GM12864 (cell line): ENCODE measurements around the gene OSBPL5.

Experiments used
- DNase-seq: peaks from one replicate; pipeline ENCODE4 v3.0.0-alpha.2; 2011; ENCODE audit warnings: low read depth
- H3K4me3 ChIP-seq: 2 replicates; pipeline ENCODE4 v1.5.1; 2011; ENCODE audit warnings: mild to moderate bottlenecking, low read depth, low read length, control low read depth
- TF ChIP-seq, protein P1 (sequence below): IDR thresholded peaks from 2 replicates; pipeline ENCODE4 v1.5.1; 2011; ENCODE audit warnings: low read depth, mild to moderate bottlenecking, moderate library complexity, low read length, control low read depth, inconsistent platforms; ENCODE audit errors: missing control alignments

Gene OSBPL5

DNA sequence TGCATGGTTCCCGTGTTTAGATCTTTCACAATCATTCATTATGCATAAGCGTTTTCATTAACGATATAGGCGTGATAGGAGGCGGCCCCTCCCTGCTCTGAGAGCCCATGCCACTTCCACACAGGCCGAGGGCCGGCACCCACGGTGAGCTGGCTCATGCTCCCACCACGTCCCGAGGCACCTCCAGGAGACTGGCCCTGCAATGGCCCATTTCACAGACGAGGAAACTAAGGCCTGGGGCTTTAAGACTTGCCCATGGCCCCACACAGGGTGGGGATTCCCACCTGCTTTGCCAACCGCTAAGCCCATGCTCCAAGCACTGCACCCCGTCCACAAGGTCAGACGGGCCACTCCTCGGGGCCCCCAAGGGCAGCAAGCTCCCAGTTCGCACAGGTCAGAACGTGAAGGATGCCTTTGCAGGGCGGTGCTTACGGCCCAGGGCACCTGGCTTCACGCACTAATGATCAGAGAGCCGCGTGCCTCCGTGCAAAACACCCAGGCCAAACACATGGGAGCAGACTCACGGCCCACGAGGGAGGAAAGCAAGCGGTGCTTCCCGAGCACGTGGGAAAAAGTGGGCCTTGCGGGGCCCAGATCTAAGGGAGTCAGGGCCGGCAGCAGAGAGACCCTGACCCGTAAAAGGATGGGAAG is 8.3 kb downstream of the OSBPL5 start:
- H3K4me3 ChIP-seq: no peak overlapping the region
- TF ChIP-seq, protein P1, sequence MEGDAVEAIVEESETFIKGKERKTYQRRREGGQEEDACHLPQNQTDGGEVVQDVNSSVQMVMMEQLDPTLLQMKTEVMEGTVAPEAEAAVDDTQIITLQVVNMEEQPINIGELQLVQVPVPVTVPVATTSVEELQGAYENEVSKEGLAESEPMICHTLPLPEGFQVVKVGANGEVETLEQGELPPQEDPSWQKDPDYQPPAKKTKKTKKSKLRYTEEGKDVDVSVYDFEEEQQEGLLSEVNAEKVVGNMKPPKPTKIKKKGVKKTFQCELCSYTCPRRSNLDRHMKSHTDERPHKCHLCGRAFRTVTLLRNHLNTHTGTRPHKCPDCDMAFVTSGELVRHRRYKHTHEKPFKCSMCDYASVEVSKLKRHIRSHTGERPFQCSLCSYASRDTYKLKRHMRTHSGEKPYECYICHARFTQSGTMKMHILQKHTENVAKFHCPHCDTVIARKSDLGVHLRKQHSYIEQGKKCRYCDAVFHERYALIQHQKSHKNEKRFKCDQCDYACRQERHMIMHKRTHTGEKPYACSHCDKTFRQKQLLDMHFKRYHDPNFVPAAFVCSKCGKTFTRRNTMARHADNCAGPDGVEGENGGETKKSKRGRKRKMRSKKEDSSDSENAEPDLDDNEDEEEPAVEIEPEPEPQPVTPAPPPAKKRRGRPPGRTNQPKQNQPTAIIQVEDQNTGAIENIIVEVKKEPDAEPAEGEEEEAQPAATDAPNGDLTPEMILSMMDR: no peak
- DNase-seq: no peak

DNA sequence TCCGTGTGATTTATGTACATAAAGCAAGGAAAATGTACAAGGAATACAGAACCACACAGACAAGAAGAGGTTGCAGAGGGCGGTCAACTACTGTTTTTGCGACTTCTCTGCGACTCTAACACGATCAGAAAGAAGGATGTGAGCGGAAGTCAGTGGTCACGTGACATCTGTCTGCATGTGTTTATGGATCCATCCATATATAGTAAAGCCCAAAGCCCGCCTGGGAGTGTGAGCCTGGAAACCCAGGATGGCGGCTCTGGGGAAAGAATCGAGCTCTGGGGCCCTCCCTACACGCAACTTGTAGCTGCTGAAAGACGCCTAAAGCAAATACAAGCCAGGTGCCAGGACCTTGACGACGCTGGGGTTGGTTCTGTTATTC is 8.8 kb downstream of the OSBPL5 start:
- no peak for DNase-seq
- TF ChIP-seq, protein P1: no peak
- no peak overlapping the region for H3K4me3 ChIP-seq

DNA sequence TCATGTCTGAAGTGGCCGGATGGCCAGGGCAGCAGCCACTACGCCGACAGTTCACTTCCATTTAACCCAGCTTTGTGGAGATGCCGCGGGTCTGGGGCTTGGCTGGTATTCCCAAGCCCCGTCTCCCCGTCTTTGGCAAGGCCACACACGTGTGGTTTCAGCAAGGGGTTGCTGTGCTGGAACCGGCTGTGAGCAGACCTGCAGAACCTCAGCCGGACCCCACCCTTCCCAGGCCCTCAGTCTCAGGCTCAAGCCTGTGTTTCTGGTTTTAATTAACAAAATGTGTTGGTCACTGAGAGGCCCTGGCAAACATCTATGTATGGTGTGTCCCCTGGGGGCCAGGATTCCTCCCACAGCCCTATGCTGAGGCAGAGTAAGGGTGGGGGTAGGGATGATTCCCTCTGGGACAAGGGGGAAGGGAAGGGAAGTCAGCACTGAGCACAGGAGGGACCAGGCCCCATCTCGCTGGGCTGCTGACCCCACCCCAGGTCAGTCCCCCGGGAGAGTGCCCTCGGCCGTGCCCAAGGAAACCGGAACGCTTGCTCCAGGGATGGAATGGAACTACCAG is 9.3 kb downstream of the OSBPL5 start:
- no peak for DNase-seq
- TF ChIP-seq, protein P1: no peak
- H3K4me3 ChIP-seq: no peak overlapping the region

DNA sequence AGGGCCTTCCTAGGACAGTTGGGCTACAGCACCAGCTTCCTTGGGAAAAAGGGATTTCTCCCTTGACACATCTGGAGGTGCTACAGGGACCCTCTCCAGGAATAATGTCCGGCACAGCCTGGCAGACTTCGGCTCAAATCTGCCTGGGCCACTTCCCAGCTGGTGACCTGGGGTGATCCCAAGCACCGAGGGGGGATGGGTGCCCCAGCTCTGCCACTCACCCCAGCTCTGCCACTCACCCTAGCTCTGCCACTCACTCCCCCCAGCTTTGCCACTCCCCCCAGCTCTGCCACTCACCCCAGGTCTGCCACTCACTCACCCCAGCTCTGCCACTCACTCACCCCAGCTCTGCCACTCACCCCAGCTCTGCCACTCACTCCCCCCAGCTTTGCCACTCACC is 9.9 kb downstream of the OSBPL5 start:
- no peak overlapping the region for H3K4me3 ChIP-seq
- TF ChIP-seq, protein P1: no peak
- no peak for DNase-seq

DNA sequence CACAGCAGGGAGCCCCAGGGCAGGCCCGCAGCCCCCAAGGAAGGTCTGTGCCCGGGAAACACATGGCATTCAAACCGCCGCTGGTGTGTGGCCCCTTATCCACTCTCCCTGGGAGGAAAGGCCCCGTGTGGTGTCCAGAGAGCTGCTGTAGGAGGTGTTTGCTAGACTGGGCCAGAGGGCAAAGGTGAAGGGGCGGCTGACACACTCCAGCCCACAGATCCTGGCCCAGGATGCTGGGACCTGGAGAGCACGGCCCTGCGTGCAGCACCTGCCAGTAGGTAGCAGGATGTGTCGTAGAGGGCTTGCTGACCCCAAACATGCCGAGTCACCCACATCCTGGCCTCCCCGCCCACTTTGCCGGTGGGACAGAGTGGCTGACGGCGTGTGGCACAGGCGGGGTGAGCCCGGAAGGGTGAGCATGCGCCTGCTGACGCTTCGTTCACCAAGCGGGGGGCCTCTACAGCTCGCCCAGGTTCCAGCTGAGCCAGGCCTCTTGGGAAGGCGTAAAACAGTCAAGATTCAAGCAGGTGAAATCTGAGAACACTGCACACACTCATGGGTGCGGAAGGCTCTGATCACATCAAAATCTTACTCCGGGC is 11.0 kb downstream of the OSBPL5 start:
- no peak overlapping the region for H3K4me3 ChIP-seq
- TF ChIP-seq, protein P1: no peak
- no peak for DNase-seq

DNA sequence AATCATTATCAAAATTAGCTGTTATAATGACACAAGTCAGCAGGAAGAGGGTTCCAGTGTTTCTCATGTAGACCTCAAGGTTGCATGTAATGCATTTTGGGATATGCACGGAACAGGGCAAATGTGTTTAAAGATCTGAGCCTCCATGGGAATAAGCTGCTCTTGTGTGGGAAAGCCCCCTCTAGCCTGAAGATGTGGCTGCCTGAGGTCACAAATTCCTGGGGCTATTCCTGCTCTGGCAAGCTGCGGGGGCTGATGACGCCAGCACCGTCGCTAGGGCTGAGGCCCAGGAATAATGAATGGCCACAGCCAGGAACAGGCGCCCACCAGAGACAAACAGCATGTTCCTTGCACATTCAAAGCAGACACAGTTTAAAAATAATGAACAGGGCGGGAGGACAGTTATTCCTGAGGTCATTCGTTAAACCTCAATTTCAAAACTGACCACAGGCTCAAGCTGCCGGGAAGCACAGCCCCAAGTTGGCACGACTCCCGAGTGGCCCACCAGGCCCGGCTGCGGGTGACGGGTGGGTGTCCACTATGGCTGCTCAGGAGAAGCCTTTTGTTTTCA is 11.7 kb downstream of the OSBPL5 start:
- H3K4me3 ChIP-seq: no peak overlapping the region
- TF ChIP-seq, protein P1: no peak
- DNase-seq: no peak
